Stimulated activated CD8-positive, alpha-beta memory T cell treated with anti-CD3 and anti-CD28 coated beads, Interleukin-15, amount 100 ng/mL, for 4 hours (primary cell): ENCODE results near the gene KHDC1L.
"Not testable (repeated sequence)": the region's sequence is repeated elsewhere in the genome, so short reads cannot be mapped to it uniquely, and the experiment has no call there.

Experiments
- DNase-seq, 2 donors: peaks; one replicate each; pipeline ENCODE4 v3.0.0-alpha.2; 2020; ENCODE audit warnings: low read depth in 2 of 2

The KHDC1L gene

DNA sequence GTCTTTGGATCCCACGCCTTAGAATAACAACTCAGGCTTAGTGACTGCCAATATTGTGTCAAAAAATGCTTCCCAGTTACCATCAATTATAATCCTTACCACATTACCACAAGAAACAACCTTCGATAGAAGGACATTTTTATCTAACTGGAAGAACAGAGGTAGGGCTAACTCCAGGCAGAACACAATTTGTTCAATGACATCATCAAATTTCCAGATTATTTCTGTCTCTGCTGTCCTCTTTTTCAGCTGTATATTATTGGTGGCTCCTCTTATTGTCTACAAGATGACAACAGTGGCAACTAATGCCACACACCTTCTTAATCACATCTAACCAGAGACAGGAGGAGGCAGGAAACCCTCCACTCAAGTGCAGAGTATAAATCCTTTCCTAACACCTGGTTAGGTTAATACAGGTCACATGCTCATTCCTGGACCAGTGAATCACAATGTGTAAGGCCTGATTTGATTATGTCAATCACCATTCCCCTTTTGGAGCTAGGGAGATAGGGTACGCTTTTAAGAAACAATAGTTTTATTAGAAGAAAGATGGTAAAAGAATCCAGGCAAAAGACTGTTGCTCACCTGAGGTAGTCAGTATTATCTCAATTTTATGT lies 18.0 kb downstream of the KHDC1L start:
- no peak for DNase-seq

DNA sequence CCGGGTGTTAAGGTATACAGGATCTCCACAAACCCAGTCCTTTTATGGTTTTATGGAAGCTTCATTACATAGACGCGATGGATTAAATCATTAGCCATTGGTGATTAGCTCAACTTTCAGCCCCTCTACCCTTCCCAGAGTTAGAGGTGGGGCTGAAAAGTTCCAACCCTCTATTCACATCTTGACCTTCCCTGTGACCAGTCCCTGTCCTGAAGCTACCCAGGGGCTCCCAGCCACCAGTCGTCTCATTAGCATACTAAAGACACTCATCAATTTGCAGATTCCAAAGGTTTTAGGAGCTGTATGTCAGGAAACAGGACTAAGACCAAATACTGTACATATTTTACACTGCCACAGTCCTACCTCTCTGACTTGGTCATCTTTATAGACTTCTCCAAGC lies 21.0 kb downstream of the KHDC1L start:
- no peak for DNase-seq

DNA sequence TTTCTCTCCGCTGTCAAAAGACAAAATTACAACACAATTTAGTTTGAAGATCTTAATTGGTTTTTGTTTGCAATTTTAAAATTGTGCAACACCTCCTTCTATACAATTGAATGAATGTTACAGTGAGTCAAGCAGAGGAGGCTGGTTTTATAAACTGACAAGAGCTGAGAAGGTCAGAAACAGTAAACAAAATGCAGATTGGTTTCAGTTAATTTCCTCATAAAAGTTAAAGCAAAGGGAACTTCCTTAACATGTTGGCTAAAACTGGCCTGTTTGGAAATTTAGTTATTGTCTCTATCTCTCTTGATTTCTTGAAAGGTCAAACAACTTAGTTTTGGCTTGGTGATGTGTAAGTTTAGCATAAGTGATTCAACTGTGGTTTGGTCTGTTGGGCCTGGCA lies 22.2 kb downstream of the KHDC1L start:
- DNase-seq, result no peak

DNA sequence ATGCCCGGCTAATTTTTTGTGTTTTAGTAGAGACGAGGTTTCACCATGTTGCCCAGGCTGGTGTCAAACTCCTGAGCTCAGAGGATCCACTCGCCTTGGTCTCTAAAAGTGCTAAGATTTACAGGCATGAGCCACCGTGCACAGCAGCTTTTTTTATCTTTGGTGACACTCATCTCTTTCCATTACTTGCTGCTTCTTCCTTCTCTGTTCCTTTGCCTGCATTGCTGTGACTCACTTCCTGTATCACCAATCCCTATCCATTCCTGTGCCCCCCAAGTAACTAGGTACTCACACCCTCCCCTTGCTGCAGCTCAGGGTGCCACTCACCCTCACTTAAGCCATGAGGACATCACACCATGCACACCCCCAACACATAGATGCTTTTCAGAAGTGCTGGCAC lies 24.6 kb downstream of the KHDC1L start:
- no peak for DNase-seq

DNA sequence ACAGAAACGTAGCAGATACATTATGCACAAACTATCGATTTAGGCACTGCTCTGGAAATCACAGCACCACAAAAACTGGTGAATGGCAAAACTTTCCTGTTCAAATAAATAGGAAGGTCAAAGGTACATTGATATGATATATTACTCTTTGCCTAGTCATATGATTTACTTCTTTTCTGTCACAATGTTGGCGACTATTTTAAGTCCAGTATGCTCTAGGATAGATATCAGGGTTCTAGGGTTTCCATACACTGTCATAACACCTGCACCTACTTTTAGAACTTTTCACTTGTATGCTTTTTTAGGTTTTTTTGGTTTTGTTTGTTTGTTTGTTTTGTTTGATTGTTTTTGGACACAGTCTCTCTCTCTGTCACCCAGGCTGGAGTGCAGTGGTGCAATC lies 25.0 kb downstream of the KHDC1L start:
- DNase-seq, result no peak

DNA sequence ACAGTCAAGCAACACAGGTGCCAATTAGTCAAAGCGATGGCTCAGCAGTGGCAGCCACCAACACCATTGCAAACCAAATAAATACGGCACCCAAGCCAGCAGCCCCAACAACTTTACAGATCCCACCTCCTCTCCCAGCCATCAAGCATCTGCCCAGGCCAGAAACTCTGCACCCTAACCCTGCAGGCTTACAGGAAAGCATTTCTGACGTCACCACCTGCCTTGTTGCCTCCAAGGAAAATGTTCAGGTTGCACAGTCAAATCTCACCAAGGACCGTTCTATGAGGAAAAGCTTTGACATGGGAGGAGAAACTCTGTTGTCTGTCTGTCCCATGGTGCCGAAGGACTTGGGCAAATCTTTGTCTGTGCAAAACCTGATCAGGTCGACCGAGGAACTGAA lies 30.6 kb downstream of the KHDC1L start:
- no peak for DNase-seq

DNA sequence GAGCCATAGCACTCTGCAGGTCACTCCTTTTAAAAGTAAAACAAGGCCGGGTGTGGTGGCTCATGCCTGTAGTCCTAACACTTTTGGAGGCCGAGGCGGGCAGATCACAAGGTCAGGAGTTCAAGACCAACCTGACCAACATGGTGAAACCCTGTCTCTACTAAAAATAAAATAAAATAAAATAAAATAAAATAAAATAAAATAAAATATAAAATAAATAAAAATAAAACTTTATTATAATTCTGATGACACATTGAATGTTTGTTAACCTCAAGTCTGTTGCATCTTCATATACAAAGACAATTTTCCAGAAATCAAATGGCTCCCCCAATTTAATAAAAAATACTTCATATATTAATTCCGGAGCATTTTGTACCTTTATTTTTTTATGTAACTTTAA lies 32.0 kb downstream of the KHDC1L start:
- not testable (repeated sequence) for DNase-seq

DNA sequence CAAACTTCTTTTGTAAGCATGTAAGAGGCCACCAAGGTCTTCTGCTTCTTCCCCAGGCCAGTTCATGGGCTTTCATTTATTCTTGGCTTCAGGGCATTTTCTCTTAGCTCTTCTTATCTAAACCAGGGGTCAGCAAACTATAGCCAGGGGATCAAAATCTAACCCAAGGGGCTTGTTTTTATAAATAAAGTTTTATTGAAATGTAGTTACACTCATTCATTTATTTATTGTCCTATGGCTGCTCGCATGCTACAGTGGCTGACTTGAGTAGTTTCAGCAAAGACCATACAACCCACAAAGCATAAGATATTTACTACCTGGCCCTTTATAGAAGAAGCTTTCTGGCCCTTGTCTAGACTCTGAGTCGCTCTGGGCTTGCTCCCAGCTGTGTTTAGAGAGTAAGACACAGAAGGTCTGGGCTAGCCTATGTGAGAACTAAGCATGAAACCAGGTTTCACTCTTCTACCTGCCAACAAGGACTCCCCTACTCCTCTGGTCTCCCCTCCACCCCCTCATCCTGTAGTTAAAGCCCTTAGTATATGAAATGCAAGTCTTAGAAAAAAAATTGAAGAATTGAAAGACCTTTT lies 43.2 kb downstream of the KHDC1L start:
- no peak for DNase-seq

DNA sequence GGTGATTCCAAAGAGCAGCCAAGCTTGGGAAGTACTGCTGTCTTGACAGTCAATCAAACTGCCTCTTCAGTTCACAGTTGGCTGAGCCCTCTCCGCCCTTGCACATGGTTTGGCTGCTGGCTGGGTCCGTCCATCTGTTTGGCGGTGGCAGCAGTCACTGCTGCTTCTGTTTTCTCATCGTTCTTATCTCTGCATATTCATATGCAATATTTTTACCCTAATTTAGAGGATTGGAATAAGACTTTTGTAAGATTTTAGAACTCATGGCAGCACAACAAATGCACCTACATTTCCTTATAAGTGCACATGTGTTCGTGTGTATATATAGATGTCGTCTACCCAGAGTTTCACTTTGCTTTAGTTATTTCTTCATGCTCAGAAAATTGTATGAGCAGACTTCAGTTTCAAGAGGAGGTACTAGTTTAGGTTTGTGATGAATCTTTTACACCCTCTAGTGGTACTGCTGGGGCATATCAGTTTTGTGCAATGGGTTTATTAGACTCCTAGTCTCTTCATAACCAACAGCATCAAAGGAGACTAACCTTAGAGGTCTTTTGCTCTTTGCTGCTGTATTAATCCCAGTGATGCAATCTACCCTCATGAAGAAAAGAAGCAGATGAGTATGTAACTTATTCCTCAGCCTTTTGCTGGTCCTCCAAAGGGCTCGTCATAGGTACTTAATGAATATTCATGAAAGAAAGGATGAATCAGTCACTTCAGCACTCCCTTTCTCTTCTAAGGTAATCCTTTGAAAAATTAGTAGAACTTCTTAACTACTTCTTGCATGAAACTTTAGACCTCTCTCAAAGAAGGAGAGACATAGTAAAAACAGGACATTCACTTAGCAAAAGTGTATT lies 44.3 kb downstream of the KHDC1L start:
- DNase-seq, result no peak

DNA sequence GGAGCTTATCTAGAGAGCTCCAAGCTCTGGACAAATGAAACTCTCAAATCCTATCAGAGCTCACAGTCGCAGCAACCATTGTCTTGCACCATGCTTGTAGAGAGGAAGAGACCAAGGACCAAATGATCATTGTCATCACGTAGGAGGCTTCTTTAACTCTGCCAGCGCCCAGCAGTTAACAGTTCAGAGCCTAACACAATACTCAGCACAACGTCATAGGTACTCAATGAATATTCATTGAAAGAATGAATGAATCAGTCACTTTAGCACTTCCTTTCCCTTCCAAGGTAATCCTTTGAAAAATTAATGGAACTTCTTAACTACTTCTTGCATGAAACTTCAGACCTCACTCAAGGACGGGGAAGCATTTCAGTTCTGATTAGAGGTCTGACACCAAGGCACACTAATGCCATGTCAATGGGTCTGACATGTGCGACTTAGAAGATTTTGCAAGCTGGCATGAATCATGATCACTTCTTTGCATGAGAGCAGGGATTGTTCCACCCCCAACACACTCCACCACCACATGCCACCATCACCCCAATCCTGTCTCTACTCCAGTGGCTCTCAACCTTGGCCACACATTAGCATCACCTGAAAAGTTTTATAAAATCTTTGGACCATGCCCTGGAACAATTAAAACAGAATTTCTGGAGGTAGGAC lies 45.1 kb downstream of the KHDC1L start:
- DNase-seq, result no peak

DNA sequence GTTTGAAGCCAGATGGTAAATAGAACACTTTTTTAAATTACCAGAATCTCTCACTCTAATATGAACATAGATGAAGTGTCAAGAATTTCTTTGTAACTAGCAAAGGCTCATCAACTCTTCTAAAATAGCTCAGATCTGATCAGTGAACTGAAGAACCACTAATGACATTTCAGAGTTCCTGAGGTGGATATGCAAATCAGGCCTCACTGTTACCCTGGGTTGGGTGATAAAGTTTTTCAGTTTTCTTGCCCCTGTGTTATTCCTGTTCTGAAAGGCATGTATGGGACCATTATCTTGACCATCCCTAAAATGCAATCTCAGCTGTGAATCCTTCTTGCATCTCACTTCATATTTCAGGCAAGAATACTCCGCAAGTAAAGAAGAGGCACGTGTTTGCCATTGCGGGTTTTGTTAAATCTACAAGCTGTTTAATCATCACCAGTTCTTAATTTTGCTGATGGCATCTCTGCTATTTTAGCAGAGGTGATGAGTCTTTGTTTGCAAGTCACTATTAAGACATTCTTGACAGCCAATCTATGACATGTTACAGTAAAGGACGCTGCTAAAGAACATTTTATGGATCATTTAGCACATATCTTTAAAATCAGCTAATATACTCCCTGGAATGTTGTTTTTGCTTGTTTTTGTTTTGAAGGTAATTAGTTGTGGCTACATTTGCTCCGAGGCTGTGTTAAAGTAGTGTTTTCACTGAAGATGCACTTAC lies 47.9 kb downstream of the KHDC1L start:
- no peak for DNase-seq

DNA sequence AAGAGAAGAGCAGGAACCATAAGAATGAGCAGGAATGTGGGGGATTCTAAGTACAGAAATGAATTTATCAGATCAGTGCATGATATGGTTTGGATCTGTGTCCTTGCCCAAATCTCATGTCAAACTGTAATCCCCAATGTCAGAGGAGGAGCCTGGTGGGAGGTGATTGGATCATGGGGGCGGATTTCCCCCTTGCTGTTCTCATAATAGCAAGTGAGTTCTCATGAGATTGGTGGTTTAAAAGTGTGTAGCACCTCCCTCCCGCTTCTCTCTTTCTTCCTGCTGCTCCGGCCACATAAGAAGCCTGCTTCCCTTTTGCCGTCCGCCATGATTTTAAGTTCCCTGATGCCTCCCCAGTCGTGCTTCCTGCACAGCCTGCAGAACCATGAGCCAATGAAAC lies 49.2 kb downstream of the KHDC1L start:
- DNase-seq, result no peak

DNA sequence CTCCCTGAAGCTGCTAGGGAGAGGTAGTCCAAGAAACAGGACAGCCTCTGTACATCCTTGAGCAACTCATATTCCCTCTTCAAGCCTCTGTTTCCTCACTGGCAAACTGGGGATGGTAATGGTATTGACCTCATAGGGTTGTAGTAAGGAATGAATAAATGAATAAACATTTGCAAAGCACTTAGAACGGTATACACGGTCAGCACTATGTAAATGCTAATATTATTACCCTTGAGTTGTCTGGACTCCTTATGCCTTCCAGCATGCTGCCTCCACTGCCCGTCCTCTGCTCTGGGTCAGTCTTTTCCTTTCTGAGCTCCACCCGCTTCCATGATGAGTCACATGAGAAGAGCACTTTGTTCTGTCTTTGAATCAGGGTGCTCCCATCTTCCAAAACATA lies 50.6 kb downstream of the KHDC1L start:
- no peak for DNase-seq
